Fibroblast of upper back skin (primary cell): Measurements from ENCODE around the gene RNPEPL1.
A peak's percentile ranks its signal among the peaks of the same experiment; 100 is the strongest.
"Not testable (repeated sequence)": the region's sequence is repeated elsewhere in the genome, so short reads cannot be mapped to it uniquely, and the experiment has no call there.

Source experiments
- DNase-seq: peaks from one replicate; pipeline ENCODE4 v3.0.0-alpha.2; 2013

RNPEPL1 gene

GRCh38 chr2:240567872-240568677, at the start of gene RNPEPL1:
TSS of gene RNPEPL1 (plus strand) at chr2:240568484. CDS start at chr2:240568587, 103 bp downstream.
- peak; percentile 19 for DNase-seq

DNA sequence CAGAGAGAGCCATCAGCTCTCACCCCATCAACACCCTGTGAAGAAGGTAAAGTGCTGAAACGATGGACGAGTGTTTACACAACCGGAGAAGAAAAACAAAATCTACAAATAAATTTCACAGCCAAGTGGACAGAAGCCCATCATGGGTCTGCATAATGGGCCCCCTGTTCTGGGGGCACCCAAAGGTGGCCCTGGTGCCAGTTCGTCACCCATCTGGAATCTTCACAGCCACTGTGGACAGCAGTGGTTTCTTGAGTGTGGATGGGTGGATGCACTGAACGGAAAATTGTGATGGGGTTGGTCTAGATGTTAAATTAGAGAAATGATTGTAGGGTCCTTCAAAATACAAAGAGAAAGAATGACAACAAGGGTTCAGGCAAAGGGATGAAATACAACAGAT, 49.3 kb upstream of the RNPEPL1 start:
- DNase-seq: no peak

DNA sequence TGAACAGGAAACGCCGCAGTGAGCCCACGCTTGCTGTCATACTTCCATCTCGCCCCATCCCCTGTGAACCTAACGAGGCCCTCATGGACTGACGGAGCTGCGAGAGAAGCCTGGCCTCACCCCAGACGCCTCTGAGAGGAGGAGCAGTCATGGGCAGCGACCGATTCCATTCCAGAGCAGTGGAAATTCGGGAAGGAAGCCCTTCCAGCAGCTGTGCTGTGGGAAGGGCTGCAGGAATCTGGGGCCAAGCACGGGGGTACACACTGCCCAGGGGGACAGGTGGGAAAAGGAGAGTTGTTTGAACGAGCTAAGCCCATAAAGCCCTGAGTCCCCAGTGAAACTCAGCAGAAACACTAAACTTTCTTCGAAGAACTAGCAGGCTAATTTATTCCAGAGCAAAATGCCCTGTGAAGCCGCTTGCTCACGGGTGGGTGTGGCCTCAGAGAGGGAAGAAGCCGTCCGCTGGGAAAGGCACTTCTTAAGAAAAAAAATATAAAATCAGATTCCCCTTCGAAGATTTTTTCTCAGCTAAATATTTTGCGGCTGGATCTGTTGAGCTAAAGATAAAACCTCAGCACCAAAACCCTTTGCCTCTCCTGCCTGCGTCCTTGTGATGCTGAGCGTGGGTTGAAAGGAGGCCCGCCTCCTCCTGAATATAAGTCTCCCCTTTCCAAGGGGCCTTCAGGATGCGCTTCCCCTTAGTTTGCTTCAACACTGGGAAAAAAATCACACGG, 48.7 kb upstream of the RNPEPL1 start:
- peak; percentile 32 for DNase-seq

DNA sequence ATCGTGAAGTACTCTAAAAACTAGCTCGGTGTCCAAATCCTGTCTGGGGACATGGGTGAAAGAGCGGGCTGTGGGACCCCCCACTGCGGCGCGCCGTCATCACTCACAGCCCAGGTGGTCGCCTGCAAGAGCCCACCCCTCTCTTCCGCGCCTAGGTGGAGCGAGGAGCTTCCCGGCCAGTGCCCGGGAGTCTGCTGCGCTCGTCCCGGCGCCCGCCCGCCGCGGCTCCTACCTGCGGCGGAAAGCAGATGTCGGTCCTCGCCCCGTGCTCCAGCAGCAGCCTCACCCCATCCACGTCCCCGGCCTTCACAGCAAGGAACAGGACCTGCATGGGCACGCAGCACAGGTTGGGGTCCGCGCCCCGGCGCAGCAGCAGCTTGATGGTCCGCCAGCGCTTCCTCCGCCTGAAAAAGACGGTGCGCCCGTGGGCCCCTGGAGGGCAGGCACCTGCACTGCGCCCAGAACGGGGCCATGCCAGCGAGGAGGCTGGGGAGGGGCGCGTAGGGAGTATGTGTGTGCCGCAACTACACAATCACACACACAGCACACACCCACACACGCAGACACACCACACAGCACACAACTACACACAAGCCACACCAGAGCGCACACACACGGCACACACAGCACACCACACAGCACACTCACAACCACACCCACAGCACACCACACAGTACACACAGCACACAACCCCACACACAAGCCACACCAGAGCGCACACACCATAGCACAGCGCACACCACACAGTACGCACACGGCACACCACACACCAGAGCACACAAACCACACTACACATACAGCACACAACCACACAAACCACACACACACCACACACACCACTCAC, 47.9 kb upstream of the RNPEPL1 start:
- DNase-seq: no peak

- DNase-seq: no peak
These were observed 47.3 kb upstream of the RNPEPL1 start for GRCh38 chr2:240520974-240521350.

DNA sequence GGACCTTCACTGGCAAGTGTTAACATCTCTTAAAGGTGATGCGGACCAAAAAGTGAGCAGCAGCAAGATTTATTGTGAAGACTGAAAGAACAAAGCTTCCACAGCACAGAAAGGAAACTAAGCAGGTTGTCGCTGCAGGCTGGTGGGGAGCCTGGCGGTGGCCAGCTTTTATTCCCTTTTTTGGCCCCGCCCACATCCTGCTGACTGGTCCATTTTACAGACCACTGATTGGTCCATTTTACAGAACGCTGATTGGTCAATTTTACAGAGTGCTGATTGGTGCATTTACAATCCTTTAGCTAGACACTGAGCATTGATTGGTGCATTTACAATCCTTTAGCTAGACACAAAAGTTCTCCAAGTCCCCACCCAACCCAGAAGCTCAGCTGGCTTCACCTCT, 46.4 kb upstream of the RNPEPL1 start:
- not testable (repeated sequence) for DNase-seq

DNA sequence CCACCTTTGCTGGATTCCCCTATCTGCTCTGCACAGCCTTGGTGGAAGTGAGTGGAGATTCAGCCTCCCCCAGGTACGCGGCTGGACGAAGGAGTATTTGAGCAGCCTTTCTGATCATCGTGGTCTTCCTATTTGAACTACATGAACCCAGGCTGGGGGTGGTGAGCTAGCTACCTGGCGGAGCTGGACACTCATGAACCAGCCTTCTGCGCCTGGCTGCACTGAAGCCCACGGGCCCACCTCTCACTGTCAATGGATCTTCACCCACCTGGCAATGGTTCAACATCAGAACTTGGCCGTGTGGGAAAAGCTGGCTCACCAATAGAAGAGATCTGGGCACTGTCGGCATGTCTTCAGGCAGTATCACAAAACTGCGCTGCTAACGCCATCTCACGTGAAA, 45.9 kb upstream of the RNPEPL1 start:
- DNase-seq: no peak

DNA sequence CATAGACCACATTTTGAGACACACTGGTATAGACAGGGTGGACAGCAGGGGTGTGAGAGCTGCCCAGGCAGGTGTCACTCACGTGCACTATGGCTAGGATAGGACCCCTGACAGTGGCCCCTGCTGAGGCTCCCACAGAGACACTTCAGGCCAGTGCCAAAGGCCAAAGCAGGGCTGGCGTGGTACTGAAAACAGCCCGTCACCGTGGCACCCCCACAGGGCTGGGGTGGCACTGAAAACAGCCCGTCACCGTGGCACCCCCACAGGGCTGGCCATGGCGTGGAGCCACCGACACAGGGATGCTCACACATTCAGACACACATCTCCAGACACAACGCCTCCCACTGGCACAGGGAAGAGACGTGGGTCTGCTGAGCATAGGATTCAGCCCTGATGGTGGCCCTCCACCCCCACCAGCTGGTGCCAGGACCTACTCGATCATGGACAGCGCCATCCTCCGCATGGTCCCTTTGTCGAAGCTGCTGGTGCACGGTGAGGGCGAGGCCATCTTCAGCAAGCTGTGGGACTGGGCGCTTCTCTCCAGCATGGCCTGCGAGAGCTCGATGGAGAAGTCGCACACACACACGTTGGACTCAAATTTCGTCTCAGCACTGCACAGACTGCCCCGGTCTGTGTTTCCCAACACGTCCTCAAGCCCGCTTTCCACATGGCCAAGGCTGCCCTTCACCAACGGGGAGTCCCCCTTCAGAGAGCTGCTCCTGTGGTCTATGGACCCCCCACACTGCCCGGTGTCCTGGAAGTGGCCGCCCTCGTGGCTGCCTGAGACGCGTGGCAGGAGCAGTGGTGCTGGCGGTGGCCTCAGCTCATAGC, 44.6 kb upstream of the RNPEPL1 start:
- DNase-seq: no peak

GRCh38 chr2:240524963-240525718, 43.1 kb upstream of the RNPEPL1 start:
- DNase-seq: no peak

DNA sequence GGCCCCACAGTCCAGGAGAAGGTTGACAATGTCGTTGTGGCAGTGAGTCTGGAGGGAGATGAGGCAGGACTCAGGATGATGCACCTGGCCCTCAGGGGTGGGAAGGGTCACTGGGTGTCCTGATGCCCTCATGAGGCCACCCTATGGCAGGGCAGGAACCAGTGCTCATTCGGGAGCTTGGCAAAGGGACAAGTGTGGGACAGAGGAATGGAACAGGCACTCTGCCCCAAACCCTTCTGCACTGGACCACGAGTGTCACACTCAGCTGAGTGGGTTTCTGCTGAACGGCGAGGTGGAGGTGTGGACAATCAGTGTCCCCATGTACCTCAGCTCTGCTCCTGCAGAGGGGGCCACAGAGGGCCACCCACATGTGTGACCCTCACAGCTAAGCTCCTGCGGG, 42.5 kb upstream of the RNPEPL1 start:
- no peak for DNase-seq

GRCh38 chr2:240526521-240526920, 41.8 kb upstream of the RNPEPL1 start:
- DNase-seq: no peak

DNA sequence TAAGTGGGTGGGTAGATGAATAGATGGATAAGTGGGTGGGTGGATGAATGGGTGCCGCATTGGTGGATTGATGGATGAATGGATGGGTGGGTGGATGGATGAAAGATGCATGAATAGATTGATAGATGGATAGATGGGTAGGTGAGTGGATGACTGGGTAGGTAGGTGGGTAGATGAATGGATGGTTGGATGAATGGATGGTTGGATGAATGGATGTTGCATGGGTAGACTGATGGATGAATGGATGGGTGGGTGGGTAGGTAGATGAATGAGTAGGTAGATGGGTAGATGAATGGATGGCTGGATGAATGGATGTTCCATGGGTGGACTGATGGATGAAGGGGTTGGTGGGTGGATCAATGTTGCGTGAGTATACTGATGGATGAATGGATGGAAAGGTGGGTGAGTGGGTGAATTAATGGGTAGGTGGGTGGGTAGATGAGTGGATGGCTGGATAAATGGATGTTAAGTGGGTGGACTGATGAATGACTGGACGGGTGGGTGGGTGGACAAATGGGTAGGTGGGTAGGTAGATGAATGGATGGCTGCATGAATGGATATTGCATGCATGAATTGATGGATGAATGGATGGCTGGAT, 41.0 kb upstream of the RNPEPL1 start:
- DNase-seq: no peak

DNA sequence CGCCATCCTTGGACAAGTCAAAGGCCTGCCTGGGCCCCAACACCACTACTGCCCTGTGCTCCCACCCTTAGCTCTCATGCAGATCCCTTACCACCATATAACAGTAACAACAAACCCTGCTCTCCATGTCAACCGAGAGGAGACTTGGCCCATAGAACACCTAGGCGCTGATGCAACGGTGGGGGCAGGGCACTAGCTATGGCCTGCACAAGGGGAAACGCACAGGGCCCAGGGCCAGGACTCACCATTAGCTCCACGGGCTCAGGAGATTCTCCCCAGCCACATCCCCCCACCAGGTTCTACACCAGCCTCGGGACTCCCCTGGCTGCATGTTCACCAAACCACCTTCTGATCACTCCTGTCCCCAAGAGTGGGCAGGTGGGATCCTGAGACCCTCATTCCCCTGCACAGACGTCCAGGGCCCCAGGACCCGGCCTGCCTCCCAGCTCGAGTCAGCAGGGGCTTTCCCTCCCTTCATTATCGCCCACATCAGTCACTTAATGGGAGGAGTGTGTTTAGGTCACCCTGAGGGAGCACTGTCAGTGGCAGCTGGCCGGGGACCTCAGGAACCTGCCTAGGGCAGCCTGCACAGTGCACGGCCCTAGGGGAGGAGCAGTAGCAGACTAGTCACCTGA, 39.8 kb upstream of the RNPEPL1 start:
- DNase-seq: no peak

DNA sequence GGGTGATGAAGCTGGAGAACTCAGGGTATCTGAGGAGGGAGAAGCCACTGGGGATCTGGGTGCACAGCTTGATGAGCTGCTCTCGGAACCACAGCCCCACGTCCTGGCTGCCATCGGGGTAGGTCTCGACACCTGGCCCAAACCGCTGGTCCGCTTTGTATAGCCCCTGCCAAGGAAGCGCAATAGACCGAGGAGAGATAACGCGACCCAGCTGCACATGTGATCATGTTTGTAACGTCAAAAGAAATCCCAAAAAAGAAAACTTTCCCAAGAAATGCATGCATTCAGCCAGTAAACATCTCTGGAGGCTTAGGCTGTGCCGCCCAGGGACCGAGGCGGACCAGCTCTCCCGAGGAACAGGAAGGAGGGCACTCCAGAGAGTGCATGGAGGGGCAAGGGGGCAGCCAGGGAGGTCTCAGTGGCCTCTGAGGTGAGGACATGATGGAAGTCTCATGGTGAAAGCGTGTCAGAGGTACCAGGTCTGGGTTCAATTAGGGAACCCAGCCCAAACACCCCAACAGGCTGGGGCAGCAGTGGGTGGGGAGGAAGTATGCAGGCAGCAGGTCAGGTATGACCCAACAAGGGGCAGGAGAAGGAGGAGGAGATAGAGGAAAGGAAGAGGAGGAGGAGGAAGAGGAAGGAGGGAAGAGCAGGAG, 38.8 kb upstream of the RNPEPL1 start:
- no peak for DNase-seq

DNA sequence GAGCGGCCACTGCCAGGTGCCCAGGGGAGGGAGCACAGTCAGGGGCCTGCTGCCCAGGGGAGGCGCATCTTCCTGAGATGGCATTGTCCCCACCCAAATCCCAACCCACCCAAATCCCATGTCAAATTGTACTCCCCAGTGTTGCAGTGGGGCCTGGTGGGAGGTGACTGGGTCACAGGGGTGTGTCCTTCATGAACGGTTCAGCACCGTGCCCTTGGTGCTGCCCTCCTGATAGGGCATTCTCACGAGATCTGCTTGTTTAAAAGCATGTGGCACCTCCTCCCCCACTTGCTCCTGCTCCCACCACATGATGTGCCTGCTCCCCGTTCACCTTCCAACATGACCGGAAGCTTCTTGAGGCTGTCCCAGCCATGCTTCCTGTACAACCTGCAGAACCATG, 38.1 kb upstream of the RNPEPL1 start:
- DNase-seq: no peak

DNA sequence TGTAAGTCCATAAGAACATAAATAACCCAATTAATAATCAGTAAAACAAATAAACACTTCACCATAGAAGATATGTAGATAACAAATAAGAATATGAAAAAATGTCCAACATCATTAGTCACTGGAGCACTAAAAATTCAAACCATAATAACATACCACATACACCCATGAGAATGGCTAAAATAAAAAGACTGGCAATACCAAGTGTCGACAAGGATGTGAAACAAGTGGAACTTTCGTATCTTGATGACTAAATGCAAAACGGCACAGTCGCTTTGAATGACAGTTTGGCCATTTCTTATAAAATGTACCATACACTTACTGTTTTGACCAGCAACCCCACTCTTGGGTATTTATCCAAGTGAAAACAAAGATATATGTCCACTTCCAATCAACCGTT, 37.2 kb upstream of the RNPEPL1 start:
- no peak for DNase-seq

GRCh38 chr2:240532031-240532775, 36.1 kb upstream of the RNPEPL1 start:
- DNase-seq: no peak

DNA sequence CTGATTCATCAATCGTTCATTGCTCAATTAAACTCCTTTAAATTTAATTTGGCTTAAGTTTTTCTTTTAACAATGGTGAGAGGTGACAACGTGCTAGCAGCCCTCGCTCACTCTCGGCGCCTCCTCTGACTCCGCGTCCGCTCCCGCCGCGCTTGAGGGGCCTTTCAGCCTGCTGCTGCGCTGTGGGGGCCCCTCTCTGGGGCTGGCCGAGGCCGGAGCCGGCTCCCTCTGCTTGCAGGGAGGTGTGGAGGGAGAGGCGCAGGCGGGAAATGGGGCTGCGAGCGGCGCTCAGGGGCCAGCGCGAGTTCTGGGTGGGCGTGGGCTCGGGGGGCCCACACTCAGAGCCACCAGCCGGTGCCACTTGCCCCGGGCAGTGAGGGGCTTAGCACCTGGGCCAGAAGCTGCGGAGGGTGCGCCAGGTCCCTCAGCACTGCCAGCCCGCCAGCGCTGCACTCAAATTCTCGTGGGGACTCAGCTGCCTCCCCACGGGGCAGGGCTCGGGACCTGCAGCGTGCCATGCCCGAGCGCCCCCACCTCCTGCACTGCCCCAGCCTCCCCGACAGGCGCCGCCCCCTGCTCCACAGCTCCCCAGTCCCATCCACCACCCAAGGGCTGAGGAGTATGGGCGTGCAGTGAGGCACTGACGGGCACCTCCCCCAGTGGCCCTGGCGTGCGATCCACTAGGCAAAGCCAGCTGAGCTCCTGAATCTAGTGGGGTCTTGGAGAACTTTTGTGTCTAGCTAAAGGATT, 30.1 kb upstream of the RNPEPL1 start:
- no peak for DNase-seq

GRCh38 chr2:240539101-240539500, 29.2 kb upstream of the RNPEPL1 start:
- DNase-seq: not testable (repeated sequence)
